HCT116 (cell line): Measurements from ENCODE around the gene QRSL1. TPM values are rescaled to one million over a fixed set of nuclear protein-coding genes. Genes with fewer than 3 reads are reported as not detected.

Source experiments
- ATAC-seq: fragments of 200-7000 bp; cut with Tn5 transposase; 2 replicates; pipeline ENCODE4 v1.9.1; 2020; ENCODE audit warnings: mild to moderate bottlenecking, moderate library complexity
- BruUV-seq: library from RNA; stranded (reverse); fragments of 400-500 nt; replicated peaks from 2 replicates; lab custom pipeline; 2021; lab: Mats Ljungman, UMichigan
- CTCF ChIA-PET: fragments of 300-600 bp; sonication (Branson Sonifier 250); formaldehyde crosslinking; loops from one replicate; lab custom pipeline; 2021; ENCODE audit warnings: antibody characterized with exemption; lab: Charles Lee
- POLR2A ChIA-PET: fragments of 300-600, 350-600 bp; sonication (Branson Sonifier 250); formaldehyde crosslinking; loops from one replicate; lab custom pipeline; 2021; ENCODE audit warnings: antibody characterized with exemption; lab: Charles Lee
- RAD21 ChIA-PET, 2 experiments: fragments of 300-600 bp; sonication (Branson Sonifier 250); formaldehyde crosslinking; loops; one replicate each; lab custom pipeline; 2023; ENCODE audit warnings: low total read pairs in 2 of 2; ENCODE audit not compliant: uncharacterized antibody in 2 of 2, unreplicated experiment in 2 of 2, low non-redundant PET in 1 of 2; lab: Charles Lee
- DNase-seq: peaks from one replicate; pipeline ENCODE4 v3.0.0-alpha.2; 2010; ENCODE audit warnings: low read depth, low spot score
- H2AFZ ChIP-seq: fragments of 200-600 bp; shearing (Covaris generic), sonication (generic); 2 replicates; pipeline ENCODE4 v1.6.1; 2017; ENCODE audit warnings: low read depth, mixed run types, mixed read lengths, antibody characterized with exemption, low read length; ENCODE audit not compliant: poor library complexity, severe bottlenecking
- H3K27ac ChIP-seq: 2 replicates; pipeline ENCODE4 v1.5.1; 2012; ENCODE audit warnings: low read depth, low read length
- H3K27me3 ChIP-seq: fragments of 200-600 bp; sonication (generic); 2 replicates; pipeline ENCODE4 v1.6.1; 2016; ENCODE audit warnings: mixed run types, low read length, mixed read lengths; ENCODE audit not compliant: insufficient read depth
- H3K36me3 ChIP-seq, 2 experiments: fragments of 200-500 bp in 1 of 2; fragments of 200-600 bp in 1 of 2; sonication (Bioruptor generic) in 1 of 2; sonication (generic) in 1 of 2; 2 replicates each; pipeline versions ENCODE4 v1.5.1 to v1.6.1; 2014 to 2016; ENCODE audit warnings: low read length in 2 of 2, inconsistent platforms in 1 of 2, mixed read lengths in 1 of 2, mixed run types in 1 of 2; ENCODE audit not compliant: insufficient read depth in 2 of 2, control insufficient read depth in 1 of 2
- H3K4me1 ChIP-seq, 2 experiments: fragments of 200-600 bp in 1 of 2; sonication (generic) in 1 of 2; 2 replicates each; pipeline versions ENCODE4 v1.5.1 to v1.6.1; 2012 to 2017; ENCODE audit warnings: low read length in 2 of 2, inconsistent platforms in 1 of 2, mild to moderate bottlenecking in 1 of 2, mixed read lengths in 1 of 2, mixed run types in 1 of 2, moderate library complexity in 1 of 2; ENCODE audit not compliant: insufficient read depth in 2 of 2, control insufficient read depth in 1 of 2
- H3K4me2 ChIP-seq: fragments of 200-600 bp; sonication (generic); 2 replicates; pipeline ENCODE4 v1.6.1; 2017; ENCODE audit warnings: mixed run types, low read length, mixed read lengths
- H3K4me3 ChIP-seq, 2 experiments: fragments of 200-600 bp in 1 of 2; sonication (generic) in 1 of 2; replicated peaks in 1 of 2; 2 replicates each; pipeline ENCODE4 v1.5.1; 2011 to 2016; ENCODE audit warnings: low read length in 2 of 2, control low read depth in 1 of 2, low read depth in 1 of 2, mild to moderate bottlenecking in 1 of 2, mixed read lengths in 1 of 2, mixed run types in 1 of 2
- H3K79me2 ChIP-seq: fragments of 200-600 bp; sonication (generic); 2 replicates; pipeline ENCODE4 v1.6.1; 2017; ENCODE audit warnings: mild to moderate bottlenecking, mixed run types, low read length, moderate library complexity, mixed read lengths; ENCODE audit not compliant: insufficient read depth
- H3K9ac ChIP-seq: fragments of 200-600 bp; sonication (generic); 2 replicates; pipeline ENCODE4 v1.6.1; 2016; ENCODE audit warnings: low read length, mixed read lengths
- H3K9me2 ChIP-seq: fragments of 200-600 bp; sonication (generic), shearing (Covaris generic); 2 replicates; pipeline ENCODE4 v1.6.1; 2017; ENCODE audit warnings: mixed run types, mild to moderate bottlenecking, moderate library complexity; ENCODE audit not compliant: insufficient read depth
- H3K9me3 ChIP-seq, 2 experiments: fragments of 200-500 bp in 1 of 2; fragments of 200-600 bp in 1 of 2; sonication (Bioruptor generic) in 1 of 2; sonication (generic) in 1 of 2; 2 replicates each; pipeline ENCODE4 v1.6.1; 2014 to 2017; ENCODE audit warnings: low read length in 2 of 2, mixed read lengths in 2 of 2, inconsistent platforms in 1 of 2, low read depth in 1 of 2, mild to moderate bottlenecking in 1 of 2, mixed run types in 1 of 2, moderate library complexity in 1 of 2; ENCODE audit not compliant: control insufficient read depth in 1 of 2, insufficient read depth in 1 of 2
- H4K20me1 ChIP-seq: fragments of 200-600 bp; sonication (generic), shearing (Covaris generic); 2 replicates; pipeline ENCODE4 v1.6.1; 2017; ENCODE audit warnings: mixed run types, mild to moderate bottlenecking, moderate library complexity; ENCODE audit not compliant: insufficient read depth
- ATF3 ChIP-seq: IDR thresholded peaks from 2 replicates; pipeline ENCODE4 v1.6.1; 2012
- CBX3 ChIP-seq: IDR thresholded peaks from 2 replicates; pipeline ENCODE4 v1.6.1; 2012; ENCODE audit warnings: low read depth
- EGR1 ChIP-seq: IDR thresholded peaks from 2 replicates; pipeline ENCODE4 v1.6.1; 2012; ENCODE audit warnings: low read depth
- EZH2phosphoT487 ChIP-seq: fragments of 200-600 bp; IDR thresholded peaks from 2 replicates; pipeline ENCODE4 v1.6.1; 2018; ENCODE audit warnings: antibody characterized with exemption, borderline replicate concordance
- FOSL1 ChIP-seq: IDR thresholded peaks from 2 replicates; pipeline ENCODE4 v1.6.1; 2012; ENCODE audit warnings: low read depth
- RAD21 ChIP-seq: IDR thresholded peaks from 2 replicates; pipeline ENCODE4 v1.6.1; 2012; ENCODE audit warnings: low read depth, mild to moderate bottlenecking
- REST ChIP-seq: IDR thresholded peaks from 2 replicates; pipeline ENCODE4 v1.6.1; 2012; ENCODE audit warnings: low read depth
- SP1 ChIP-seq: IDR thresholded peaks from 2 replicates; pipeline ENCODE4 v1.6.1; 2012; ENCODE audit warnings: low read depth
- SRF ChIP-seq: IDR thresholded peaks from 2 replicates; pipeline ENCODE4 v1.6.1; 2012; ENCODE audit warnings: low read depth
- TCF7L2 ChIP-seq: IDR thresholded peaks from 2 replicates; pipeline ENCODE4 v1.7.0; 2011; ENCODE audit warnings: borderline replicate concordance, inconsistent platforms; ENCODE audit not compliant: insufficient read depth, insufficient read length; ENCODE audit errors: extremely low read depth
- YY1 ChIP-seq: IDR thresholded peaks from 2 replicates; pipeline ENCODE4 v1.6.1; 2011; ENCODE audit warnings: low read length, low read depth, moderate library complexity, mild to moderate bottlenecking; ENCODE audit not compliant: insufficient replicate concordance; ENCODE audit errors: extremely low read depth
- intact Hi-C: fragments of 100-400 bp; cut with micrococcal nuclease; formaldehyde crosslinking; loops from 2 replicates; pipeline ENCODE4 v1.10.0; 2022
- total RNA-seq: library from RNA; stranded (reverse); gene quantifications from one replicate; pipeline ENCODE4 v1.2.1, GENCODE V29; 2021; ENCODE audit not compliant: unreplicated experiment
- TF ChIP-seq, protein P1 (sequence below), 3 experiments: fragments of 200-600 bp in 1 of 3; sonication (generic) in 1 of 3; IDR thresholded peaks in 2 of 3; conservative IDR thresholded peaks in 1 of 3; 2 replicates each; pipeline ENCODE4 v1.5.1; 2012 to 2017; ENCODE audit warnings: low read depth in 2 of 3, low read length in 2 of 3, antibody characterized with exemption in 1 of 3, borderline replicate concordance in 1 of 3, control low read depth in 1 of 3, mild to moderate bottlenecking in 1 of 3, mixed read lengths in 1 of 3, mixed run types in 1 of 3, moderate library complexity in 1 of 3; ENCODE audit not compliant: insufficient read depth in 1 of 3
- TF ChIP-seq, protein P2 (sequence below): IDR thresholded peaks from 2 replicates; pipeline ENCODE4 v1.6.1; 2011; ENCODE audit warnings: mild to moderate bottlenecking, low read length, moderate library complexity; ENCODE audit not compliant: insufficient replicate concordance; ENCODE audit errors: extremely low read depth

The QRSL1 gene
- total RNA-seq, 1 experiment from 2014 or later, result 16.0 TPM

GRCh38 chr6:106692112-106692818 is 62.9 kb downstream of the QRSL1 start:
- DNase-seq (no peak), ATAC-seq (no peak)
- H3K4me1 ChIP-seq, result 0 out of 4 replicates have a peak, but pooled peaks cover 0 to 4% of the 10 kb centered on the region in 2 experiments
- H3K36me3 ChIP-seq, result no peaks in the 10 kb centered on the region
- intact Hi-C loops, result no loop called here
- H3K9me2 ChIP-seq, result no peaks in the 10 kb centered on the region
- no peaks in the 10 kb centered on the region for H4K20me1 ChIP-seq
- RAD21 ChIA-PET, result no interaction called here
- no peak overlapping the region for H2AFZ ChIP-seq
- H3K27ac ChIP-seq, result no peak overlapping the region
- POLR2A ChIA-PET, result no interaction called here
- CTCF ChIA-PET, result no interaction called here
- H3K4me3 ChIP-seq, result no peak overlapping the region
- H3K9ac ChIP-seq, result no peak overlapping the region
- no peaks in the 10 kb centered on the region for H3K9me3 ChIP-seq
- no peak overlapping the region for H3K4me2 ChIP-seq
- H3K79me2 ChIP-seq, result no peaks in the 10 kb centered on the region
- no peaks in the 10 kb centered on the region for H3K27me3 ChIP-seq
- BruUV-seq, result no TSS peak
- TF ChIP-seq TCF7L2 (no peak), EGR1 (no peak), YY1 (no peak), EZH2phosphoT487 (no peak), CBX3 (no peak), FOSL1 (no peak), SRF (no peak), SP1 (no peak), REST (no peak), RAD21 (no peak), ATF3 (no peak)
- TF ChIP-seq, protein P1, sequence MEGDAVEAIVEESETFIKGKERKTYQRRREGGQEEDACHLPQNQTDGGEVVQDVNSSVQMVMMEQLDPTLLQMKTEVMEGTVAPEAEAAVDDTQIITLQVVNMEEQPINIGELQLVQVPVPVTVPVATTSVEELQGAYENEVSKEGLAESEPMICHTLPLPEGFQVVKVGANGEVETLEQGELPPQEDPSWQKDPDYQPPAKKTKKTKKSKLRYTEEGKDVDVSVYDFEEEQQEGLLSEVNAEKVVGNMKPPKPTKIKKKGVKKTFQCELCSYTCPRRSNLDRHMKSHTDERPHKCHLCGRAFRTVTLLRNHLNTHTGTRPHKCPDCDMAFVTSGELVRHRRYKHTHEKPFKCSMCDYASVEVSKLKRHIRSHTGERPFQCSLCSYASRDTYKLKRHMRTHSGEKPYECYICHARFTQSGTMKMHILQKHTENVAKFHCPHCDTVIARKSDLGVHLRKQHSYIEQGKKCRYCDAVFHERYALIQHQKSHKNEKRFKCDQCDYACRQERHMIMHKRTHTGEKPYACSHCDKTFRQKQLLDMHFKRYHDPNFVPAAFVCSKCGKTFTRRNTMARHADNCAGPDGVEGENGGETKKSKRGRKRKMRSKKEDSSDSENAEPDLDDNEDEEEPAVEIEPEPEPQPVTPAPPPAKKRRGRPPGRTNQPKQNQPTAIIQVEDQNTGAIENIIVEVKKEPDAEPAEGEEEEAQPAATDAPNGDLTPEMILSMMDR (IDR thresholded peaks at IDR 0.05 in 2 of 3, conservative IDR thresholded peaks at IDR 0.05 in 1 of 3; ENCODE audit: borderline replicate concordance in 1 of 3, insufficient read depth in 1 of 3, low read depth in 2 of 3, low read length in 2 of 3), result no peak
- TF ChIP-seq, protein P2, sequence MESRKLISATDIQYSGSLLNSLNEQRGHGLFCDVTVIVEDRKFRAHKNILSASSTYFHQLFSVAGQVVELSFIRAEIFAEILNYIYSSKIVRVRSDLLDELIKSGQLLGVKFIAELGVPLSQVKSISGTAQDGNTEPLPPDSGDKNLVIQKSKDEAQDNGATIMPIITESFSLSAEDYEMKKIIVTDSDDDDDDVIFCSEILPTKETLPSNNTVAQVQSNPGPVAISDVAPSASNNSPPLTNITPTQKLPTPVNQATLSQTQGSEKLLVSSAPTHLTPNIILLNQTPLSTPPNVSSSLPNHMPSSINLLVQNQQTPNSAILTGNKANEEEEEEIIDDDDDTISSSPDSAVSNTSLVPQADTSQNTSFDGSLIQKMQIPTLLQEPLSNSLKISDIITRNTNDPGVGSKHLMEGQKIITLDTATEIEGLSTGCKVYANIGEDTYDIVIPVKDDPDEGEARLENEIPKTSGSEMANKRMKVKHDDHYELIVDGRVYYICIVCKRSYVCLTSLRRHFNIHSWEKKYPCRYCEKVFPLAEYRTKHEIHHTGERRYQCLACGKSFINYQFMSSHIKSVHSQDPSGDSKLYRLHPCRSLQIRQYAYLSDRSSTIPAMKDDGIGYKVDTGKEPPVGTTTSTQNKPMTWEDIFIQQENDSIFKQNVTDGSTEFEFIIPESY, result no peak
